Measurements from ENCODE around the gene TENM3. TPM values are rescaled to one million over a fixed set of nuclear protein-coding genes. Genes with fewer than 3 reads are reported as not detected.

TENM3 gene
- total RNA-seq, 2 experiments from 2014 or later: not detected

DNA sequence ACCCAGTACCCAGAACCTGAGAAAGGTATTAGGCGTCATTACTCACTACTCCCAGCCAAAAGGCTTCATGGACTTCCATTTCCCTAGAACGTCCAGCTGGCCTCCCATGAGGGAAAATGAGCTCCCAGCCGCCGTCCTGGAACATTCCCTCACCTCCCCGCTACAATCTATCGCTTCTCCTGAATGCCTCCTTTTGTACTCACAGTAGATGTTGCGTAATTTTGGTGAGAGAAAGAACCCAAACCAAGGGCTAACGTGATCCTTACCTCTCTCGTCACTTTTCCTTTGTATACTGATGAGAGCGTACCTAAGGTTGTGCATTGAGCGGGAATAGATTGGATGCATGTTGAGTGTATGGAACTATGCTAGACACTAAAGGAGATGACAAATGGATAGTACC, 161.9 kb downstream of the TENM3 start:
- Mint-ChIP-seq H3K36me3 (no peaks in the 10 kb centered on the region), H3K4me3 (no peak overlapping the region), H3K27me3 (peaks cover 2% of the 10 kb centered on the region), H3K9me3 (no peaks in the 10 kb centered on the region), H3K27ac (no peak overlapping the region), H3K4me1 (no peaks in the 10 kb centered on the region)
- ATAC-seq (ENCODE audit: low read depth): no peak
- POLR2A ChIA-PET: no interaction called here
- DNase-seq: no peak

DNA sequence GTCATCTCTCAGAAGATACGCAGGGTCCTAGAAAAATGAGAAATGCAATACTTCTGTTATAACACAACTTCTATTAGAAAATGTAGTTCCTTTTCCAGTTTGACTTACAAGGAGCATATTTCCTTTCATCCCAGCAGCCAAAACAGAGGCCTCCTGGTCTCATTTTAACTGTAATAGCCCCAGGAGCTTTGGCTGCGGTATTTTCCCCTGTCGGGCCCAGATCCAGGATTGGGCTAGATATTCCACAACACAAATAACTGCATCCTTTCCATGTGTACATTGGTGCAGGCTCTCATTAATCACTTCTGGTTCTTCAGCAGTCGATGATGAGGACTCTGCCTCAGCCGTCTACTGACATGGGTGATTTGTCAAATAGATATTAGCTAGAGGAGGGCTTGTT, 166.1 kb downstream of the TENM3 start:
- POLR2A ChIA-PET: no interaction called here
- ATAC-seq (ENCODE audit: low read depth) (no peak), DNase-seq (no peak)
- no peak overlapping the region for H3K4me3 Mint-ChIP-seq
- no peaks in the 10 kb centered on the region for H3K4me1 Mint-ChIP-seq
- H3K9me3 Mint-ChIP-seq: peaks cover 5% of the 10 kb centered on the region
- no peak overlapping the region for H3K27ac Mint-ChIP-seq
- no peaks in the 10 kb centered on the region for H3K36me3 Mint-ChIP-seq
- H3K27me3 Mint-ChIP-seq: peaks cover 4% of the 10 kb centered on the region

DNA sequence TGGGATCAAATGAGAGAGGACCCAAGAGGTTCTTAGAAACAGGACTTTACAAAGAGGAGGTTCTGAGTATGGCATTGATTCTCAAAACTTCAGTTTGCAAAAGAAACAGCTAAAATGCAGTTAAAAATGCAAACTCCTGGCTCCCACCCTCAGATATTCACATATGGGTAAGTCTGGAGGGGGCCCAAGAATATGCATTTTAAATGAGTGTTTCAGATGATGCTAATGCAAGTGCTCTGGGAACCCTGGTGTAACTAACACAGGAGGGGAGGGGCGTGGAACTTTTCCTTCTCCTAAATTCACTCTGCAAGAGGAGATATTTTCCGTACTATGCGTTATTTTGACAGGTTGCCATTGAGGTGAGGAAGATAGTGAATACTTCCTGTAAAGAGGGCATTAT, 168.2 kb downstream of the TENM3 start:
- Mint-ChIP-seq H3K27ac (no peak overlapping the region), H3K4me3 (no peak overlapping the region), H3K36me3 (no peaks in the 10 kb centered on the region), H3K9me3 (peaks cover 5% of the 10 kb centered on the region), H3K4me1 (no peaks in the 10 kb centered on the region), H3K27me3 (peaks cover 4% of the 10 kb centered on the region)
- no peak for DNase-seq
- no peak for ATAC-seq (ENCODE audit: low read depth)
- POLR2A ChIA-PET: no interaction called here

DNA sequence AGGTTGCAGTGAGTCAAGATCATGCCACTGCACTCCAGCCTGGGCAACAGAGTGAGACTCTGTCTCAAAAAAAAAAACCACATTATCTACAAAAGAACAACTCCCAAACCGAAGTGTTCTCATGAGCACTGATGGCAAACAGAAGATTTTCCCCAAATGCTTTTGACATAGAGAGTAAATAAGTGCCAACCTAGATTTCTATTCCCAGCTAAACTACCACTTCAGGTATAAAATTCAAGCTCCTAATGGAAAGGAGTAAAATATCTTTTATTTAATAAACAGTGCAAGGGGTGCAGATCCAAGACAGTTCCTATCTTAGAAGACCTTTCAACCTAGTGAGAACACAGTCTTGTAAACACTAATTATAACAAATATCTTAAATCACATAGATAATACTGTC, 170.3 kb downstream of the TENM3 start:
- no peak overlapping the region for H3K4me3 Mint-ChIP-seq
- H3K4me1 Mint-ChIP-seq: no peaks in the 10 kb centered on the region
- no peaks in the 10 kb centered on the region for H3K36me3 Mint-ChIP-seq
- H3K27ac Mint-ChIP-seq: no peak overlapping the region
- ATAC-seq (ENCODE audit: low read depth) (no peak), DNase-seq (no peak)
- POLR2A ChIA-PET: no interaction called here
- peaks cover 5% of the 10 kb centered on the region for H3K9me3 Mint-ChIP-seq
- peaks cover 3% of the 10 kb centered on the region for H3K27me3 Mint-ChIP-seq

DNA sequence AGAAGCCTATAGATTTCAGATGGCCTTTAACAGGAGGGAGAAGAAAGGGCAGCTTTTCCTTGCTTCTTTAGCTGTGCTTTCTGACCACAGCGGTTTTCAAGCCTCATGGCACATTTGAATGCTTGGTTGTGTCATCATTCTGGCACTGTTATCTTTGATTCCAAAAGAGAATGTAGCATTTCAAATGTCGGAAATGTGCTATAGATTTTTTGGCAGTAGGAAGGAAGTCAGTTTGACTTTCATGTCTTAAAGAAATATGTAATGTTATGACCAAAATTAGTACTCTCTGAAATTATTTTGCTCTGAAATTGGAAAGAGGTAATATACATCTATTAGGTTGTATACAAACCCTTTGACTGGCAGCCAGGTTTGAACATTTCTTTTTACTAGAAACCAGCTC, 171.9 kb downstream of the TENM3 start:
- POLR2A ChIA-PET: no interaction called here
- Mint-ChIP-seq H3K36me3 (no peaks in the 10 kb centered on the region), H3K4me1 (no peaks in the 10 kb centered on the region), H3K27me3 (peaks cover 3% of the 10 kb centered on the region), H3K27ac (no peak overlapping the region), H3K9me3 (peaks cover 5% of the 10 kb centered on the region), H3K4me3 (no peak overlapping the region)
- ATAC-seq (ENCODE audit: low read depth) (no peak), DNase-seq (no peak)

DNA sequence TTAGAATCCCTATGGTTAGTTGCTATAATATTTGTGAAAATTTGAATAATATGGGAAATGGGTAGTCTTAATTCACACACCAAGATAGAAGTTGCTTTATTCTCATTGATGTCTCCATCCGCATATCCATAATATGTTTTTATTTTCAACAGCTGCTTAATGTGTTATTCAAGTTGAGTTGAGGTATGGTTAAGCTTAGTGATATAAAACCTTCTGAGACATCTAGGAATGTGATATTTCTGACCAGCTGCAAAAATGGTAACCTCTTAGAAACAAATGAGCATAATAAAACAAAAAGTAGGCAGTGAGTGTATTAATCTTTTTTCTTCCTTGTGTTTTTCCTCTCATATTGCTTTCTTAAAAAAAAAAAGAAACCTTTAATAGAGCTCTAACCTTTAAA, 172.9 kb downstream of the TENM3 start:
- no peaks in the 10 kb centered on the region for H3K36me3 Mint-ChIP-seq
- H3K9me3 Mint-ChIP-seq: peaks cover 3% of the 10 kb centered on the region
- POLR2A ChIA-PET: no interaction called here
- peaks cover 3% of the 10 kb centered on the region for H3K27me3 Mint-ChIP-seq
- no peaks in the 10 kb centered on the region for H3K4me1 Mint-ChIP-seq
- ATAC-seq (ENCODE audit: low read depth) (no peak), DNase-seq (no peak)
- H3K4me3 Mint-ChIP-seq: no peak overlapping the region
- no peak overlapping the region for H3K27ac Mint-ChIP-seq

DNA sequence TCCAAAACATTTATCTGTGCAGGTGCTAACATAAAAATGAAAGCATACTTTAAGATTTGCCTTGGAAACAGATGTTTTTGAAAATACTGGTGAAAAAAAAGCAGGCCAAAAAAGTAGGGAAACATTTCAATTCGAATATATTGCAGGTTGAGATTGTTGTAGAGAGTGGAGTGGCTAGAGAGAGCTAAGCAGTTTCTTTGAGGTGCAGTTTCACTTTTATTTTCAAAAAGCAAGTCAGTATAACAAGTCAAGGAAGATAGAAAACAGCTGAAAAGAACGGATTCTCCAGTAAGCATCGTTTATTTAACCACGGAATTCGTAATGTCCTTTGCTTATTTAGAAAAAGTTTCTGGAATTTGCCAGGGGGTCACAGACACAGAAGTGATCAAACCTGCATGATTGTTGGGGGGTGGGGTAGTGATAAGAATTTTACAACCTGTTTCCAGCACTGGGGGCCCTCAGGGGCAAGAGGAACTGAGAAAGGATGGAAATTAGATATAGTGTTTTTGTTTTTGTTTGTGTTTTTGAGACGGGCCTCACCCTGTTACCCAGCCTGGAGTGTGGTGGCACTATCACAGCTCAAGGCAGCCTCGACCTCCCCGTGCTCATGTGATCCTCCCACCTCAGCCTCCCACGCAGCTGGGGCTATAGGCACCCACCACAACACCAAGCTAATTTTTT, 175.0 kb downstream of the TENM3 start:
- no peak overlapping the region for H3K27ac Mint-ChIP-seq
- no peak overlapping the region for H3K4me3 Mint-ChIP-seq
- ATAC-seq (ENCODE audit: low read depth) (no peak), DNase-seq (no peak)
- no peaks in the 10 kb centered on the region for H3K36me3 Mint-ChIP-seq
- H3K27me3 Mint-ChIP-seq: peaks cover 2% of the 10 kb centered on the region
- POLR2A ChIA-PET: no interaction called here
- H3K9me3 Mint-ChIP-seq: no peaks in the 10 kb centered on the region
- H3K4me1 Mint-ChIP-seq: no peaks in the 10 kb centered on the region

DNA sequence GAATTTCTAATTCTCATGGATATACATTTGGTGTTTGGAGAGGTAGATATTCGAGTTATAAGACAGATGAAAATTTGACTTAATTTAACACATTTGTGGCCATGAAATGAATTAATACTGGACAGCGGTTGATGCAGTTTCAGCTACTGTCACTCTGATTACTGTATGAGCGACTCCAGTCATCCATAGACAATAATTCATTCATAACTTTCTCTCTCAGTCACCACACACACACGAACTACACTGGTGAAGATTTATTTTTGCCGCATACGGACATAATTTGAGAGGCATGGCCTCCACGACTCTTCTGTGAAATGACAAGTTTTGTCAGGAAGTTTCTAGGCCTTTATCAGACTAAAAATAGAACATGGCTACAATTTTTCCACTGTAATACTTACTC, 177.0 kb downstream of the TENM3 start:
- ATAC-seq (ENCODE audit: low read depth) (no peak), DNase-seq (no peak)
- Mint-ChIP-seq H3K27me3 (peaks cover 2% of the 10 kb centered on the region), H3K36me3 (no peaks in the 10 kb centered on the region), H3K4me1 (no peaks in the 10 kb centered on the region), H3K4me3 (no peak overlapping the region), H3K27ac (no peak overlapping the region), H3K9me3 (no peaks in the 10 kb centered on the region)
- POLR2A ChIA-PET: no interaction called here

DNA sequence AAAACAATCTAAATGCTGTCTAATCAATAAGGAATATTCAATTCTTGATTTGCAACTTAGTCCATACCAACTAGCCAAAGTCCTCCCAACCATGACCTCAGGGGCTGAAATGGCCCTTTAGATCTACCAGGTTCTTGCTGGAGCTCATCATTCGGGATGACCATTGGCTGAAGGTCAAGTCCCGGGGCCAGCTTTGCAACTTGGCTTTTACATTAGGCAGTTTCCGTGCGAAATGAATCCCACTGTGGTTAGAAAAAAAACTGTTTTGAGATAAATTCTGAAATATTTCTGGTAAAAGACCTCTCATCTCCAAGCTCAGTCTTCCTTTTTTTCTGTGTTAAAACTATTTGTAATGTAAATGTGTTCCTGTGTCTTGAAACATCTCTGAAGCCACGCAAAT, 178.6 kb downstream of the TENM3 start:
- Mint-ChIP-seq H3K9me3 (no peaks in the 10 kb centered on the region), H3K4me1 (no peaks in the 10 kb centered on the region), H3K27ac (no peak overlapping the region), H3K4me3 (no peak overlapping the region), H3K36me3 (no peaks in the 10 kb centered on the region), H3K27me3 (peaks cover 2% of the 10 kb centered on the region)
- POLR2A ChIA-PET: no interaction called here
- ATAC-seq (ENCODE audit: low read depth) (no peak), DNase-seq (no peak)

DNA sequence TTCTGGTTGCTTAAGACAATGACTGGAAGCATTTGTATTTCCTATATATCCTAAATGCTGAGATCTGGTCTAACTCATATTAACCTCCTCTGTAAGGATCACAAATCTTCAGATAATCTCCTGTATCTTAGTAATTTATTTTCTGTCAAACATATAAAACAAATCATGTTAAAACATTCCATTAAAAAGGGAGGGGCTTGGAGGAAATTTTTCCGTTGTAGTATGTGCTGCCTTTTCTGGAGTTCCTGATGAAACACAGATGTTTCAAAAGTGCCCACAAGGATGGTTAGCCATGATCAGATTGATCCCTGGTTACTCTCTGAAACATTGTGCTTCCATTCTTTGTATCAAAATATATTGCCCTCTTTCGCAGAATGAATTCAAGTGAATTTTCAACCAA, 182.1 kb downstream of the TENM3 start:
- no peak for ATAC-seq (ENCODE audit: low read depth)
- no peaks in the 10 kb centered on the region for H3K36me3 Mint-ChIP-seq
- no peak overlapping the region for H3K27ac Mint-ChIP-seq
- POLR2A ChIA-PET: no interaction called here
- H3K4me3 Mint-ChIP-seq: no peak overlapping the region
- DNase-seq: no peak
- no peaks in the 10 kb centered on the region for H3K4me1 Mint-ChIP-seq
- no peaks in the 10 kb centered on the region for H3K9me3 Mint-ChIP-seq
- H3K27me3 Mint-ChIP-seq: peaks cover 2% of the 10 kb centered on the region

DNA sequence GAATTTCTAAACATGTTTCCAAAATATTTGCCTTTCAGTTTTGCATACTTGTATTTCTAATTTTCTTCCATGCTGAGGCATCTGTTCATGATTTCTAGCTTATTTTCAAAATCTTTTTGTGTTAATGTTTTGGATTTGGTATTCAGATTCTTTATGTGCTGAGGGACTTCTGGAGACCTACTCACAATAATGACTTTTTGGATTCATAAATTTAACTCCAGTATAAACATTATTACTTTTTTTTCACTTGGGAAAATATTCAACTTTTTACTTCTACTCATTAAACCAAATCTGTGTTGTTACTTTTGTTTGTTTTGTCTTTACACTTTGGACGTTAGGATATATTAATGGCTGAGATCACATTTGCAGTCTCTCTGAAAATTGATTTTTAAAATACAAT, 183.7 kb downstream of the TENM3 start:
- H3K4me3 Mint-ChIP-seq: no peak overlapping the region
- ATAC-seq (ENCODE audit: low read depth) (no peak), DNase-seq (no peak)
- peaks cover 3% of the 10 kb centered on the region for H3K27me3 Mint-ChIP-seq
- no peaks in the 10 kb centered on the region for H3K36me3 Mint-ChIP-seq
- H3K4me1 Mint-ChIP-seq: no peaks in the 10 kb centered on the region
- no peak overlapping the region for H3K27ac Mint-ChIP-seq
- POLR2A ChIA-PET: no interaction called here
- no peaks in the 10 kb centered on the region for H3K9me3 Mint-ChIP-seq

DNA sequence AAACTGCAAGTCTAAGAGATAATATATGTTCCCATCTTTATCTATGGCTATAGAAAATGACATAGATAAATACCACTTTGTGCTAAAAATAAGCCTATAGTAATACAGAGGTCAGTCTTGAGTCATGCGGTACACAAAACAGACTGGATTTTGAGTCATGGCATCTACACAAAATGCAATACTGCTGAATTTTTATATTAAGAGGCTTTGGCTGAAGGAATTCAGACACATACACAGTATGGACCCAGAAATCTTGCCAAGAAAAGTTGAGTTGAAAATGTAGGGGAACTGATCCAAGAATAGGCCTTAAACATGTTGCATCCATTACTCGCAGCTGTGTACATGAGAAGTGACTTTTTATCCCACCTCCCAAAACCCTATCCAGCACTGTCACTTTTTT, 184.4 kb downstream of the TENM3 start:
- Mint-ChIP-seq H3K9me3 (no peaks in the 10 kb centered on the region), H3K36me3 (no peaks in the 10 kb centered on the region), H3K27ac (no peak overlapping the region), H3K4me1 (no peaks in the 10 kb centered on the region), H3K27me3 (peaks cover 5% of the 10 kb centered on the region), H3K4me3 (no peak overlapping the region)
- POLR2A ChIA-PET: no interaction called here
- DNase-seq (no peak), ATAC-seq (ENCODE audit: low read depth) (no peak)

DNA sequence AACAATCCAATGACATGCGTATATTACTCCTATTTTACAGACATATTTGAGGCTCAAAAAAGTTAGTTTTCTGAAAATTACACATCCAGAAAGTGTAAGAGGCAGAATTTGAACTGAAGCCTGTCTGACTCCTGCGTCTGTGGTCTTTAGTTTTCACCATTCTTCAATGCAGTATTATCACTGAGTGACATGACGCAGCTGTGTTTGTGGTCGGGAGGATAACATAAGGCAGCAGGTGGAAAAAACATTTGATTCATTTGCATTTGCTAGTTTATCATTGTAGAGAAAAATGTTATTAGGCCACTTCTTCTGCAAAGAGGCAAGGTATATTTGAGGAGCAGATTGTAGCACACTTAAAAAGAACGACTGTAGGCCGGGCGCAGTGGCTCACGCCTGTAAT, 186.7 kb downstream of the TENM3 start:
- H3K4me1 Mint-ChIP-seq: no peaks in the 10 kb centered on the region
- ATAC-seq (ENCODE audit: low read depth): no peak
- H3K4me3 Mint-ChIP-seq: no peak overlapping the region
- DNase-seq: no peak
- no peaks in the 10 kb centered on the region for H3K9me3 Mint-ChIP-seq
- H3K36me3 Mint-ChIP-seq: no peaks in the 10 kb centered on the region
- peaks cover 3% of the 10 kb centered on the region for H3K27me3 Mint-ChIP-seq
- POLR2A ChIA-PET: no interaction called here
- H3K27ac Mint-ChIP-seq: no peak overlapping the region

DNA sequence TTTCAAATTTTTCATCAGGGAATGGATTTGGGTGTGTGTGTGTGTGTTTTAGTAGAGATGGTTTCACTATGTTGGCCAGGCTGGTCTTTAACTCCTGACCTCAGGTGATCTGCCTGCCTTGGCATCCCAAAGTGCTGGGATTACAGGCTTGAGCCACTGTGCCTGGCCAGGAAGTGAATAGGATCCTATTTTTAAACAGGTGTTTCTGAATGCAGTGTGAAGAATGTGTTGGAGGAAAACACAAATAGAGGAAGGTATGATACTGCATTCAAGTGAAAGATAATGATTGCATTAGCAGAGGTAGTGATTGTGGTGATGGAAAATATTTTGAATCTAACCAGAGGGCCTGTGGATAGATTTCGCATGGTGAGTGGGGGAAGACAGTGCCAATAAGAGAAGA, 189.6 kb downstream of the TENM3 start:
- no peak overlapping the region for H3K27ac Mint-ChIP-seq

DNA sequence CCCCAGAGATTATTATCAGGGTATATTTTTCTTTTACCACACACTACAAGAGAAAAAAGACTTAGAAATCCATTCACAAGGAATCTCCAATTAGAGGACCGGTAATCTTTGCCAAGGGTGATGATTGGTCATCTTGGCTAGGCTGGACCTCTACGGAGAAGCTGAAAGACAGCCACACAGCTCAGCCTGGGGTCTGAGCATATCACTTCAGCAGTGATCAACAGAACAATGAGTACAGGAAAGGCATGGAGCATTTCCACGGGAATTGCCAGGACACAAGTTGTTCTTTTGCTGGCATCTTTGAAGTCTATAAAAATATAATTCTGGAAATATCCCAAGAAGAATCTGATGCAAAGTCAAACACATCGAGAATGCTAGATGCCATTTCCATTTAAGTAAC, 191.5 kb downstream of the TENM3 start:
- Mint-ChIP-seq H3K4me1 (no peaks in the 10 kb centered on the region), H3K27me3 (peaks cover 7% of the 10 kb centered on the region), H3K27ac (no peak overlapping the region), H3K36me3 (no peaks in the 10 kb centered on the region), H3K4me3 (no peak overlapping the region), H3K9me3 (no peaks in the 10 kb centered on the region)
- ATAC-seq (ENCODE audit: low read depth) (no peak), DNase-seq (no peak)
- POLR2A ChIA-PET: no interaction called here

More for the DNA sequence above, 189.6 kb downstream of the TENM3 start:
- POLR2A ChIA-PET: no interaction called here
- H3K4me3 Mint-ChIP-seq: no peak overlapping the region
- ATAC-seq (ENCODE audit: low read depth) (no peak), DNase-seq (no peak)
- no peaks in the 10 kb centered on the region for H3K4me1 Mint-ChIP-seq
- no peaks in the 10 kb centered on the region for H3K36me3 Mint-ChIP-seq
- H3K9me3 Mint-ChIP-seq: no peaks in the 10 kb centered on the region
- peaks cover 4% of the 10 kb centered on the region for H3K27me3 Mint-ChIP-seq

Data from activated naive CD8-positive, alpha-beta T cell treated with anti-CD3 and anti-CD28 coated beads, Interleukin-2, amount 10 ng/mL, durations not matched to agents 7 days and 5 days (primary cell).